GM18526 (cell line): ENCODE data around the gene TRABD.

Experiments used
- POLR2A ChIP-seq: IDR thresholded peaks from 3 replicates; pipeline ENCODE4 v1.6.1; 2011; ENCODE audit not compliant: insufficient read length; ENCODE audit errors: extremely low read depth

The TRABD gene

DNA sequence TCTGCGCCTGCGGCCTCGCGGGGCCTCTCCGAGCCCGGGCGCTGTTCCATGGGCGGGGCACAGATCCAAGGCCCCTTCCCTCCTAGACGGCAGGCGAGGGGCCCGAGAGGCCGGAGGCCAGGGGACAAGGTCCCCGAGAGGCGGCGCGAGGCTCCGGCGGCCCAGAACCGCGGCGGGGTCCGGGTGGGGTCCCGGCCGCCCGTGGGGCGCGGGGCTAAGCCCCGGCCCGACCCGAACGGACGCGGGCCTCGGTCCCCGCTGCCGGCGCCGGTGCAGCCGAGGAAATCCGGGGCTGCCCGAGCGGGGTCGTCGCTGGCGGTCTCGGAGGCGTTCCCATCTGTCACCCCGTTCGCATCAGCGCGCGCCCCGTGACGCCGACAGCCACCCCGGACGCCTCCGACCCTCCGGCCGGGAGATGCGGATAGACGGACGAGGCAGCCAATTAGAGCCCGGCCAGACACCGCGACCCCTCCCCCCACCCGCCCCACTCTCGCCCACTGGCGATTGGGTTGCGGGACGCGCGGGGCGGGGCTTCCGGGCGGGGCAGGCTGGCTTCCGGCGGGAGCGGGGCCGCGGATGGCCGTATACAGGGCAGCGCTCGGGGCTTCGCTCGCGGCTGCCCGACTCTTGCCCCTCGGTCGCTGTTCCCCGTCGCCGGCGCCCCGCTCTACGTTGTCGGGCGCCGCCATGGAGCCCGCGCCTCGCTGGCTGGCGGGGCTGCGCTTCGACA lies 14.9 kb downstream of the TRABD start, which contains the start of gene SELENOO:
TSS of gene SELENOO (plus strand) at position 551 of the 730 bp plus-strand sequence. CDS start at position 577, 26 bp downstream.
- TF ChIP-seq POLR2A: peak; percentile 78

DNA sequence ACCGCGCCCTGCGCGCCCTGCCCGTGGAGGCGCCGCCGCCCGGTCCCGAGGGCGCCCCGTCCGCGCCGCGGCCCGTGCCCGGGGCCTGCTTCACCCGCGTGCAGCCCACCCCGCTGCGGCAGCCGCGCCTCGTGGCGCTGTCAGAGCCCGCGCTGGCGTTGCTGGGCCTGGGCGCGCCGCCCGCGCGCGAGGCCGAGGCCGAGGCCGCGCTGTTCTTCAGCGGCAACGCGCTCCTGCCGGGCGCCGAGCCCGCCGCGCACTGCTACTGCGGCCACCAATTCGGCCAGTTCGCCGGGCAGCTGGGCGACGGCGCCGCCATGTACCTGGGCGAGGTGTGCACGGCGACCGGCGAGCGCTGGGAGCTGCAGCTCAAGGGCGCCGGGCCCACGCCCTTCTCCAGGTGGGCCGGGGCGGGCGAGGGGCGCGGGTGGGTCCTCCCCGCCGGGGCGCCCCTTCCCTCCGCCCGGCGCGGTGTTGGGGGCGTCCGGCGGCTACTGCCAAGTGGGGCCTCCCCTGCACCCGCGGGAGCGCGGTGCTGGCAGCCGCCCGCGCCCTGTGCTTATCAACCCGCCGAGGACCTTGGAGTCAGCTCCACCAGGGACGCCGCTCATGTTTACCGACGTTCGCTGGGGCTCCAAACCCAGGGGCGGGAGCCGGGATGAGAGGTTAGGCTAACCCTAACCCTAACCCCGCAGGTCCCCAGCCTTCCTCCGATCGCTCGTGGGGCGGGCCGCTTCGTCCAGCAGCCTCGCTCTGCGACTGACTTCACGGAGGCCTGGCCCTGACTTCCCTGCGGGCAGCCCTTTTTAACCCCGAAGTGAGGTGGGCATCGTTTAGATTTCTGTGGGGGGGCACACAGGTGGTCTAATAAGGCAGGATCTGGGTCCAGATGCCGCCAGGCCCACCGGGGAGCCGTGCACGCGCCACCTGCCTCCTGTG lies 15.7 kb downstream of the TRABD start:
- TF ChIP-seq POLR2A: no peak

DNA sequence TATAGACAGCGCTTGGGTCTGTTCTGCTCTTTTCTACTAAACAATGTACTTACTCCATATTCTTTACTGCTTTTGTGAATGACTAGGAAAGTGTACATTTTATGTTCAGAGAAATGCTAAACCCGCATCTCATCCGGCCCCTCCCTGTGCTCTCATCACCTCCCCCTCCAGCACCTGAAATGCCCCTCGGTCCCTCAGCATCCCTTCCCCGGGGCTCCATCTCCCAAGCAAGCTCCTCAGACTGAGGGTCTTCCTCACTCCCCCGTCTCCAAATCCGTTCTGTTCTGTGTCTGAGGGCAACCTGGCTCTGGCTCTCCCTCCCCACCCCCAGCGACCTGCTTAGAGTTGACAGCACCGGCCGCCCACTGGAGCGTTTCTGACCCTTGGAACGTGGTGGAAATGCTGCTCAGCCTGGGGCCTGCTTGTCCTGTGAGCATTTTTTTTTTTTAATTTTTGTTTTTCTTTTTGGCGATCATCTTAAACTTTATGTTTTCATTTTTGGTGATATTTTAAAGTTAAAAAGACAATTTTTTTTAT lies 16.5 kb downstream of the TRABD start:
- no peak for TF ChIP-seq POLR2A

DNA sequence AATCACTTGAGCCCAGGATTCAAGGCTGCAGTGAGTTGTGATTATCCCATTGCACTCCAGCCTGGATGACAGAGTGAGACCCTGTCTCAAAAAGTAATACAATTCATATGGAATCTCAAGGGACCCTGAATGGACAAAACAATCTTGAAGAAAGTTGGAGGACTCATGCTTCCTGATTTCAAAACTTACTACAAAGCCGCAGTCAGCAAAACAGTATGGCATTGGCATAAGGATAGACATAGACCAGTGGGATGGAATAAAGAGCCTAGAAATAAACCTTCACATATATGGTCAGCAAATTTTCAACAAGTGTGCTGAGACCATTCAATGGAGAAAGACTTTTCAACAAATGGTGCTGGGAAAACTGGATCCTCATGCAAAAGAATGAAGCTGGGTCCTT lies 17.6 kb downstream of the TRABD start:
- no peak for TF ChIP-seq POLR2A

DNA sequence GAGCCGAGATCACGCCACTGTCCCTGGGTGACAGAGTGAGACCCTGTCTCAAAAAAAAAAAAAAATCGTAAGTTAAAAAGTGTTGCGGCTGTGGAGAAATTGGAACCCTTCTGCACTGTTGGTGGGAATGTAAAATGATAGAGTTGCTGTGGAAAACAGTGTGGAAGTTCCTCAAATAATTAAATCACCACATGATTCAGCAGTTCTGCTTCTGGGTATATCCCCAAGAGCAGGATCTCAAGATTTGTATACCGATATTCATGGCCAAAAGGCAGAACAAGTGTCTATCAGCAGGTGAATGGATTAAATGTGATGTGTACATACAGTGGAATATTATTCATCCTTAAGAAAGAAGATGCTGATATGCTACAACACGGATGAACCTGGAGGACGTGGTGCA lies 18.9 kb downstream of the TRABD start:
- no peak for TF ChIP-seq POLR2A

DNA sequence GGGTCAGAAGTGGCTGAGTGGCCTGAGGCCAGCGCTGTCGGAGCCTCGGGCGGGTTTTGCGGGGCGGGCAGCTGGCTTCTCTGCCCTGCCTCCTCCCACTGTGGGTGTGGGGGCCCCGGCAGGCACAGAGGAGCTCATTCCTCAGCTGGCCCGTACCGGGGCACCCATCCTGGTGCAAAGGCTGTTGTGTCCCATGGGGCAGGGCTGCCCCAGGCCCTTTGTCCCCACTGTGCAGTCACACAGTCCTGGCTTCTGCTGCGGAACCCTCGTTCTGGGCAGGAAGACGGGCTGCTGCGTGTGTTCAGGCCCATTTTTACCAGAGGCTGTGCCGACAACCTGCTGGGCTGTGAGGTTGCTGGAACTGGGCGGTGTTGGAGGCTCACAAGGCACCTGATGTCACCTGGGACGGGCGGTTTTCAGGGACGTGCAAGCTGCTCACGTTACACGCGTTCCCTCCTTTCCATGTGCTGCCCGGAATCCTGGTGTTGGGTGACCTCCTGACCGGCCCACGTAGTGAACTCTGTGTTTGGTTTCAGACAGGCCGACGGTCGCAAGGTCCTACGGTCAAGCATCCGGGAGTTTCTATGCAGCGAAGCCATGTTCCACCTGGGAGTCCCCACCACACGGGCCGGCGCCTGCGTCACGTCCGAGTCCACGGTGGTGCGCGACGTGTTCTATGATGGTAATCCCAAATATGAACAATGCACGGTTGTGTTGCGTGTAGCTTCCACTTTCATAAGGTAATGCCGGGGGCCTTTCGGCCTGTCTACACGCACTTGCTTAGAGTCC lies 20.3 kb downstream of the TRABD start:
- no peak for TF ChIP-seq POLR2A

DNA sequence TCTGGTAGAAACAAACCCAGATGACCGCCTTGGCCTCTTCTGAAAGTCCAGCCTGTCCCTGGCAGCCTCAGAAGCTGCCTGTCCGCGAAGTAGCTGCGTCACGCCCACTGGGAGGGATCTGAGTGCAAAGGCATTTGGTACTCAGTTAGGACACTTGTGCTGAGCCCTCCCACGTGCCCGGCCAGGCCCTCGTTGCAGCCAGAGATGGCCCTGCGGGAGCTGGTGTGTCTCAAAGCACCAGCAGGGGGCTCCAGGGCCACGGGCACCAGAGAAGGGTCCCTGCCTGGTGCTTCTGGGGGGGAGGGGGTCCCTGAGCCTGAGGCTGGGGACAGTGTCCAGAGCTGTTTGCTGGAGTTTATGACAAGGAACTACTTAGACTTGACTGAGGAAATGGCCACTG lies 20.9 kb downstream of the TRABD start:
- no peak for TF ChIP-seq POLR2A

DNA sequence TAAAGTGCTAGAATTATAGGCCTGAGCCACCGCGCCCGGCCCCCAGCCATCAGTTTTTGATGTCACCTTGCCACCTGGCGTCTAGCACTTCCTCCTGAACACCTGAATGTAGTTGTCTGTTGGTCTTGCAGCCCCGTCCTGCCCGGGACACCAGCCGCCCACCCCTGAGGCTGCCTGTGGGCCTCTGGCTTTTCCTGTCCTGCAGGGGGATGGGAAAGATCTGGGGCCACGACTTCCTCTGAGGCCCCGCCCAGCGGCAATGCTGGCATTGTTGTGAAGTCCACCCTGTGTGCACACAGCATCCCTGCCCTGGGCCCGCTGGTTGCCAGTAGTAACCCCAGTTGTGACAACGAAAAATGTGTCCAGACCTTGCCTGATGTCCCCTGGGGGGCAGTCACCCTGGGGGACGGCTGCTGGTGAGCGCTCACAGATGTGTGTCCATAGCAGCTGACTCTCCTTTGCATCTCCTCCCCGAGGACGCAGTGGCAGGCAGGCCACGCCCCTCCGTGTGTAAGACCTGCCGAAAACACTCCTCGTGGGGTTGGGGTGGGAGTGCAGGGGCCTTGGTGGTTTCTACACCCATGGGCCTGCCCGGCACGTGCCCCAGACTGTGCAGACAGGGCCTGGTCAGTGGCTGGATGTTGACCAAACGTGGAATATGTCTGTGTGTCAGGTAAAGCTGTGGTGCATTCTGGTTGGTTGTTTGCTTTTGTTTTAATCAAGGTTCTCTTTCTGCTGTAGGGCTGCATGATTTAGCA lies 21.8 kb downstream of the TRABD start:
- no peak for TF ChIP-seq POLR2A

DNA sequence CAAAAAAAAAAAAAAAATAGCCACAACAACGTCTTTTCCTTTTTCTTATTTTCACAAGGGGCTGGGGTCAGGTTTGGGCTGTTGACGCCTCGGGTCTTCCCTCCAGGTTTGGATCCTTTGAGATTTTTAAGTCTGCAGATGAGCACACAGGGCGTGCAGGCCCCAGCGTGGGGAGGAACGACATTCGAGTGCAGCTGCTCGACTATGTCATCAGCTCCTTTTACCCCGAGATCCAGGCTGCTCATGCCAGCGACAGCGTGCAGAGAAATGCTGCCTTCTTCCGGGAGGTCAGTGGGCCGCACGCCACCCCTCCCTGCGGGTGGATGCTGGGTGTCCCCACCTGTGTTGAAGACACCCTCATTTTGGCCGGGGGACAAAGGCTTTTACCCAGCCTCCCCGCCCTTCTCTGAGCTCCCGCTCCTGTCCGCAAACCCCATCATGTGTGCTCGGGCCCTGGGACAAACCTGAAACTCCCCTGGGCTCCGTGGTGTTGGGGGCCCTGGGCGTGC lies 22.8 kb downstream of the TRABD start:
- TF ChIP-seq POLR2A: no peak

DNA sequence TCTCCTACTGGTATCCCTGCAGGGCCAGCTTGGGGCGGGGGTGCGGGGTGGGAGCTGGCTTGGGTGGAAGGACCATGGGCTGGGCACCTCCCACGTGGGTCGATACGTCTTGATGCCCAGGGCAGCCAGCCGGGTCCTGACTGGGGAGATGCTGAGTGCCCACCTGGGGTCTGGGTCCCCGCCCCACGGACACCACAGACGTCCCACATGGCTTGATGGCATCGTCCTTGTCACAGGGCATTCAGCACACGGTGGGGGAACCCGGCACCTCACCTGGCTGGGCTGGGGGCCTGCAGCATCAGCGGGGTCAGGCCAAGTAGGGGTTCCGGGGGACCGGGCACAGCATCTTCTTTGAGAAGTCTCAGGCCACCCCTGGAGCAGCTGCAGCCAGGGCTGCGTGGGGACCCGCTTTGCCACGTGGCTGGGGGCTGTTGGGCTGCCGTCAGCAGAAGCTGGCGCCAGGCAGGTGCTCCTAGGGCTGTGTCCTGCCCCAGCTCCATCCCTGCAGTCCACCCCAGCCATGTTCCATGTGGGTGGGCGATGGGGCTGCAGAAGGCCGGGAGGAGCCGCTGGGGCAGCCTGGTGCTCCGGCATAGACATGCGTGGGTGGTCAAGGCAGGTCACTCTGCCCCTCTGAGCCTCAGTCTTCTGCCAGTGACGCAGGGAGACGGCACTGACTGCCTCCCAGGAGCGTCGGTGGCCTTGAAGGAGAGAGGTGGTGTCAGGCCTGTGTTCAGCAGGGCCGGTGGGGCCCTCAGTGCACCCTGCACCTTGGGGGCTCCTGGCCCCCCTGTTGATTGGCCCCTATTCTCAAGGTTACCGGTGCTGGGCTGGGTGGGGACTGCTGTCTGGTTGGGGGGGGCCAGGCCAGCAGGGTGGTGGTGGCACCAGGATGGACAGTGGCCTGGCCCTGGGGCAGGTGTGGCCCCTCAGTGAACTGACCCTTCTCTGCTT lies 23.5 kb downstream of the TRABD start:
- TF ChIP-seq POLR2A: no peak

DNA sequence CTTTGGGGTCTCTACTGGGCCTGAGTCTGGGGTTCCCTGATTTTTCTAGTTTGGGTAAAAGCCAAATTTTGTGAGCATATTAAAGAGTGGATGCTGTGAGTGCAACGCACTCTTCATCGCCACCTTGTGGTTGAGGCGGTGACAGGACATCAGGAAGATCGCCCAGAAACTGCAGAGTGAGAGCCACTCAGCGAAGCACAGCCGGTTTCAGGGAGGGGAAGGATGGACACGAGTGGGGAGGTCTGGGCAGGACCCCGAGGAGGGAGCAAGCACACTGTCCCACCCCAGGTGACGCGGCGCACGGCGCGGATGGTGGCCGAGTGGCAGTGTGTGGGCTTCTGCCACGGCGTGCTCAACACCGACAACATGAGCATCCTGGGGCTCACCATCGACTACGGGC lies 24.2 kb downstream of the TRABD start:
- TF ChIP-seq POLR2A: no peak

DNA sequence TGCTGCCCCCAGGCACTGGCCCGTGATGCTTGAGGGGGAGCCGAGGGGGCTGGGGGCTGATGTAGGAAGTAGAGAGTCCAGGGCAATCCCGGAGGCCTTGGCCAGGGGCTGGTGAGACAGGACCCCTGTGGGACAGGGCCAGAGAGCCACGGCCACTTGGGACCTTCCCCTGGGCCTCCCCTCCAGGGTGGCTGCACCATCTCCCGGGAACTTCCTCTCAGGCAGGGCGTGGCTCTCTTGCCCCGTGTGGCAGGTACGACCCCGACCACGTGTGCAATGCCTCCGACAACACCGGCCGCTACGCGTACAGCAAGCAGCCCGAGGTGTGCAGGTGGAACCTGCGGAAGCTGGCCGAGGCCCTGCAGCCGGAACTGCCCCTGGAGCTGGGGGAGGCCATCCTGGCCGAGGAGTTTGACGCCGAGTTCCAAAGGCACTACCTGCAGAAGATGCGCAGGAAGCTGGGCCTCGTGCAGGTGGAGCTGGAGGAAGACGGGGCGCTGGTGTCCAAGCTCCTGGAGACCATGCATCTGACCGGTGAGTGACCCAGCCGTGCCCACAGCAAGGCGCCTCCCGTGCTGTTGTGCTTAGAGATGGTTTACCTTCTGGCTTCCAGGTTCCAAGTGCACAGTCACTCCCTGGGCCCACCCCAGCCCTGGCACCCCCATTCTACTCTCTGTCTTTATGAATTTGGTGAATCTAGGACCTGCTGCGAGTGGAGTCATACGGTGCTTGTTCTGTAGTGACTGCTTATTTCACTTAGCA lies 24.8 kb downstream of the TRABD start:
- TF ChIP-seq POLR2A: no peak

DNA sequence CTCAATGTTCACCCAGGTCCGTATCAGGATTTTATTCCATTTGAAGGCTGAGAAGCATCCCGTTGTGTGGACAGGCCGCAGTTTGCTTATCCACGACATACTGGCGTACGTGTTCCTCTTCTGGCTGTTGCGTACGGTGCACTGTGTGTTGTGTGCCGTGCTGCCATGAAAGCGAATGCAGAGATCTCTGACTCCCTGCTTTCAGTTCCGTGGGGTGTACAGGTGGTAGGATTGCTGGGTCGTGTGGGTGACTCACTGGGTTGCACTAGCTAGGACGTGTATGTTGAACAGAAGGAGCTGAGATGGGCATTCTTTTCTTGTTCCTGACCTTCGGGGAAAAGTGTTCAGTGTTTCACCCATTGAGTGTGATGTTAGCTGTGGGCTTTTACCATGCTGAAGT lies 25.4 kb downstream of the TRABD start:
- TF ChIP-seq POLR2A: no peak

DNA sequence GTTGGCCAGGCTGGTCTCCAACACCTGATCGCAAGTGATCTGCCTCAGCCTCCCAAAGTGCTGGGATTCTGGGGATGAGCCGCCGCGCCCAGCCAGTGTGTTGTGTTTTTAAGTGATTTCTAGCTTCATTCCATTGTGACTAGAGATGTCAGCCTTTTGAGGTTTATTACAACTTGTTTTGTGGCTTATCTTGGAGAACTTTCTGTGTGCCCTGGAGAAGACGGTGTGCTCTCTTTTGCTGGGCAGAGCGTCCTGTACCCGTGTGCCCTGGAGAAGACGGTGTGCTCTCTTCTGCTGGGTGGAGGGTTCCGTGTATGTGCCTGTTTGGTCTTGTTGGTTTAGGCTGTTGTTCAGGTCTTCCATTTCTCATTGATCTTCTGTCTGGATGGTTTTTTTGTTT lies 27.6 kb downstream of the TRABD start:
- TF ChIP-seq POLR2A: no peak
